ENCODE data around the gene SERPINA4. TPM values are rescaled to one million over a fixed set of nuclear protein-coding genes. Genes with fewer than 3 reads are reported as not detected.

The SERPINA4 gene
- total RNA-seq, 1 experiment from 2014 or later = not detected

GRCh38 chr14:94594441-94594840 lies 33.2 kb downstream of the SERPINA4 start:
- no peaks in the 10 kb centered on the region for H3K9me2 ChIP-seq (ENCODE audit: insufficient read depth)
- no TSS peak for BruUV-seq (replicated peaks)
- no peak for DNase-seq
- intact Hi-C loops (cut with micrococcal nuclease; ENCODE audit: unreplicated experiment) = no loop called here
- H3K27me3 ChIP-seq (ENCODE audit: insufficient read depth, low read depth) = no peaks in the 10 kb centered on the region
- H3K79me2 ChIP-seq (ENCODE audit: low read depth) = no peaks in the 10 kb centered on the region
- no peak overlapping the region for H3K4me3 ChIP-seq
- no peaks in the 10 kb centered on the region for H3K9me3 ChIP-seq (ENCODE audit: insufficient read depth, low read depth)
- TF ChIP-seq EZH2 (IDR thresholded peaks at IDR 0.05; ENCODE audit: low read depth) = no peak
- no peak for TF ChIP-seq CTCF (conservative IDR thresholded peaks at IDR 0.05)
- no peaks in the 10 kb centered on the region for H3F3A ChIP-seq (ENCODE audit: insufficient read depth, low read depth)
- H3K4me1 ChIP-seq (replicated peaks; ENCODE audit: insufficient read depth) = no peaks in the 10 kb centered on the region; the same call in 1 of the 2 replicates
- no peaks in the 10 kb centered on the region for H4K20me1 ChIP-seq (ENCODE audit: insufficient read depth)
- CTCF ChIA-PET = no interaction called here
- H3K27ac ChIP-seq = no peak overlapping the region
- POLR2A ChIA-PET (ENCODE audit: unreplicated experiment) = no interaction called here
- H2AFZ ChIP-seq = no peak overlapping the region
- H3K4me2 ChIP-seq = no peak overlapping the region
- H3K36me3 ChIP-seq (ENCODE audit: low read depth) = no peaks in the 10 kb centered on the region

- TF ChIP-seq CTCF (conservative IDR thresholded peaks at IDR 0.05) = no peak
- no peak for TF ChIP-seq EZH2 (IDR thresholded peaks at IDR 0.05; ENCODE audit: low read depth)
- Histone ChIP-seq H3K9me2 (ENCODE audit: insufficient read depth) (no peaks in the 10 kb centered on the region), H3K27ac (no peak overlapping the region), H3F3A (ENCODE audit: insufficient read depth, low read depth) (no peaks in the 10 kb centered on the region), H4K20me1 (ENCODE audit: insufficient read depth) (no peaks in the 10 kb centered on the region), H3K9me3 (ENCODE audit: insufficient read depth, low read depth) (no peaks in the 10 kb centered on the region), H3K36me3 (ENCODE audit: low read depth) (no peaks in the 10 kb centered on the region), H3K4me3 (no peak overlapping the region), H3K79me2 (ENCODE audit: low read depth) (no peaks in the 10 kb centered on the region), H3K27me3 (ENCODE audit: insufficient read depth, low read depth) (no peaks in the 10 kb centered on the region), H3K4me2 (no peak overlapping the region), H2AFZ (no peak overlapping the region), H3K4me1 (replicated peaks; ENCODE audit: insufficient read depth) (no peaks in the 10 kb centered on the region; the same call in 1 of the 2 replicates)
- intact Hi-C loops (cut with micrococcal nuclease; ENCODE audit: unreplicated experiment) = no loop called here
- CTCF ChIA-PET = no interaction called here
- DNase-seq = no peak
- no TSS peak for BruUV-seq (replicated peaks)
- POLR2A ChIA-PET (ENCODE audit: unreplicated experiment) = no interaction called here
Observed at GRCh38 chr14:94595912-94596311, 34.7 kb downstream of the SERPINA4 start.

GRCh38 chr14:94596361-94596760 lies 35.1 kb downstream of the SERPINA4 start:
- H4K20me1 ChIP-seq (ENCODE audit: insufficient read depth) = no peaks in the 10 kb centered on the region
- no peaks in the 10 kb centered on the region for H3K27me3 ChIP-seq (ENCODE audit: insufficient read depth, low read depth)
- no peak for DNase-seq
- intact Hi-C loops (cut with micrococcal nuclease; ENCODE audit: unreplicated experiment) = no loop called here
- H3K9me2 ChIP-seq (ENCODE audit: insufficient read depth) = no peaks in the 10 kb centered on the region
- H3K4me1 ChIP-seq (replicated peaks; ENCODE audit: insufficient read depth) = no peaks in the 10 kb centered on the region; the same call in 1 of the 2 replicates
- ChIA-PET POLR2A (ENCODE audit: unreplicated experiment) (no interaction called here), CTCF (no interaction called here)
- H3K36me3 ChIP-seq (ENCODE audit: low read depth) = no peaks in the 10 kb centered on the region
- H3F3A ChIP-seq (ENCODE audit: insufficient read depth, low read depth) = no peaks in the 10 kb centered on the region
- no peak overlapping the region for H3K4me3 ChIP-seq
- no peak overlapping the region for H3K27ac ChIP-seq
- H2AFZ ChIP-seq = no peak overlapping the region
- no peaks in the 10 kb centered on the region for H3K9me3 ChIP-seq (ENCODE audit: insufficient read depth, low read depth)
- H3K79me2 ChIP-seq (ENCODE audit: low read depth) = no peaks in the 10 kb centered on the region
- no peak for TF ChIP-seq EZH2 (IDR thresholded peaks at IDR 0.05; ENCODE audit: low read depth)
- no peak for TF ChIP-seq CTCF (conservative IDR thresholded peaks at IDR 0.05)
- no TSS peak for BruUV-seq (replicated peaks)
- no peak overlapping the region for H3K4me2 ChIP-seq

Measured in PC-9 (cell line).